ENCODE measurements around the gene SIGMAR1. TPM values are rescaled to one million over a fixed set of nuclear protein-coding genes. Genes with fewer than 3 reads are reported as not detected.

Gene SIGMAR1
- total and polyA plus RNA-seq, 8 donors, result 36.0 to 72.1 (median 45.0) TPM

GRCh38 chr9:34684816-34685215 is 47.2 kb upstream of the SIGMAR1 start:
- no peaks in the 10 kb centered on the region for H3K27me3 ChIP-seq
- H3K36me3 ChIP-seq, result peaks cover 0 to 4% of the 10 kb centered on the region in 2 donors
- no peak for TF ChIP-seq CTCF (IDR thresholded peaks at IDR 0.05)
- H3K9me3 ChIP-seq, result no peaks in the 10 kb centered on the region
- no peak for ATAC-seq
- H3K27ac ChIP-seq, result no peak overlapping the region
- peaks cover 0 to 8% of the 10 kb centered on the region in 2 donors for H3K4me1 ChIP-seq
- no peak for DNase-seq
- intact Hi-C loops (cut with DNase I), result no loop called here
- no peak overlapping the region for H3K4me3 ChIP-seq

- Histone ChIP-seq H3K36me3 (peaks cover 0 to 4% of the 10 kb centered on the region in 2 donors), H3K4me1 (peaks cover 0 to 8% of the 10 kb centered on the region in 2 donors), H3K27me3 (no peaks in the 10 kb centered on the region), H3K27ac (no peak overlapping the region), H3K4me3 (no peak overlapping the region), H3K9me3 (no peaks in the 10 kb centered on the region)
- DNase-seq (no peak), ATAC-seq (no peak)
- TF ChIP-seq CTCF (IDR thresholded peaks at IDR 0.05), result no peak
- intact Hi-C loops (cut with DNase I), result no loop called here
Observed at GRCh38 chr9:34684145-34684544, 46.6 kb upstream of the SIGMAR1 start.

DNA sequence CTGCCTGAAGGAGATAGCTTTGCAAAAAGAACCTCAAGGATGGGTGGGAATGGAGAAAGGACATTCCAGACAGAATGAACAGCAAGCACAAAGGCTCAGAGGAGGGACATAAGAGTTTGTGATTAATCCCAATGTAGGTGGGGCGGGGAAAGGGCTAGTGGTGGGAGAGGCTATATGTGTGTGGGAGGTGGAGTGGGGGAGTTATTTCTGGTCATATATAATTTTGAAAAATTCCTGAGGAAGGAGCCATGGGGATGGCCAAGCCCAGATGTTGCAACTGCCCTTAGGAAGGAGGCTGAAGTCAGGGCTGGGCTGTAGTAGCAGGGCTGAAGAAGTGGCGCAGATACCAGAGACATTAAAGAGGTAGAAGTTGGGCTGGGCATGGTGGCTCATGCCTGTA is 38.3 kb upstream of the SIGMAR1 start:
- H3K36me3 ChIP-seq, result no peaks in the 10 kb centered on the region
- TF ChIP-seq CTCF (IDR thresholded peaks at IDR 0.05), result no peak
- H3K9me3 ChIP-seq, result no peaks in the 10 kb centered on the region
- H3K4me3 ChIP-seq, result no peak overlapping the region
- no peak for DNase-seq
- no peak overlapping the region for H3K27ac ChIP-seq
- intact Hi-C loops (cut with DNase I), result no loop called here
- peak; percentile 36 for ATAC-seq
- H3K27me3 ChIP-seq, result no peaks in the 10 kb centered on the region
- no peaks in the 10 kb centered on the region for H3K4me1 ChIP-seq

GRCh38 chr9:34675048-34675714 is 37.6 kb upstream of the SIGMAR1 start:
- Histone ChIP-seq H3K4me1 (no peaks in the 10 kb centered on the region), H3K27ac (no peak overlapping the region), H3K27me3 (no peaks in the 10 kb centered on the region), H3K4me3 (no peak overlapping the region), H3K9me3 (no peaks in the 10 kb centered on the region), H3K36me3 (no peaks in the 10 kb centered on the region)
- TF ChIP-seq CTCF (IDR thresholded peaks at IDR 0.05), result peak; percentile 27 to 44
- ATAC-seq, result peak; percentile 86
- intact Hi-C loops (cut with DNase I), result no loop called here
- peak in 2 of 4 donors; percentile 61 to 62 for DNase-seq

DNA sequence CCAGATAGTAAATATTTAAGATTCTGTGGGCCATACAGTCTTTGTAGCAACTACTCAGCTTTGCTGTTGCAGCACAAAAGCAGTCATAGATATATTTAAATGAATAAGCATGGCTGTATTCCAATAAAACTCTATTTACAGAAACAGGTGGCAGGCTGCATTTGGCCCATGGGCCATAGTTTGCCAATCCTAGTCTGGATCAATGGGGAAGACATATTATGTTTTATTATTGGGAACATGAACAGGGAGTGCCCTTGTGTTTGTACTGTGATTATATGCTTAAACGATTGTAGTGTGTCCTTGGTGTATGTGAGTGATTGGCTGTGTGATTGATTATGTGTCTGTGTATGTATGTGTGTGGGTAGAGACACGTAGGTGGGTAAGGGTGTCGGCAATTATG is 36.9 kb upstream of the SIGMAR1 start:
- Histone ChIP-seq H3K27ac (no peak overlapping the region), H3K27me3 (no peaks in the 10 kb centered on the region), H3K4me3 (no peak overlapping the region), H3K36me3 (peaks cover 0 to 3% of the 10 kb centered on the region in 2 donors), H3K4me1 (no peaks in the 10 kb centered on the region), H3K9me3 (peaks cover 0 to 2% of the 10 kb centered on the region in 2 donors)
- TF ChIP-seq CTCF (IDR thresholded peaks at IDR 0.05), result no peak
- intact Hi-C loops (cut with DNase I), result no loop called here
- ATAC-seq (no peak), DNase-seq (no peak)

All from left lung (tissue), 10 donors.